ENCODE data around the gene PRRC2B. TPM values are rescaled to one million over a fixed set of nuclear protein-coding genes. Genes with fewer than 3 reads are reported as not detected.

PRRC2B gene
- total RNA-seq, 1 donor from 2014 or later: 190 TPM

- no peak for ATAC-seq
- peaks cover 96% of the 10 kb centered on the region for H3K36me3 ChIP-seq
Measured at GRCh38 chr9:131494296-131494870, 100.5 kb downstream of the PRRC2B start.

DNA sequence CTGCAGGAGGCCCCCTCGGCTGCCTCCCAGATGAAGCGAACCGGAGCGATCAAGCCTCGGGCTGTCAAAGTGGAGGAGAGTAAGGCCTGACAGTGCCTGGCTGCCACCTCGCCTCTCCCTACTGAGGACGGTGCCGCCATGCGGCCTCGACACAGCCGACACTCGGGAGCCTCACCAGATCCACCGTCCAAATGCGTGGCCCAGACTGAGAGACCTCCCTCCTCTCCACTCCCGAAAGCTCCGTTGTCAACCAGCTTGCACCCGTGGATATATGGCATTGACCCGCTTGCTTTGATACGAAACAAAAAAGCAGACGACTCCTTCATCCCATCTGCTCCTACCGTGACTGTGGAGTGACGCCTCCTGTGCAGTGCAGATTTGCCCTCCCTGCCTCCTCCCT is 101.9 kb downstream of the PRRC2B start:
- H3K4me1 ChIP-seq: no peaks in the 10 kb centered on the region
- DNase-seq (no peak), ATAC-seq (no peak)
- intact Hi-C loops (cut with DNase I): no loop called here
- no peak overlapping the region for H3K4me3 ChIP-seq
- H3K9me3 ChIP-seq: no peaks in the 10 kb centered on the region
- TF ChIP-seq, protein P1, sequence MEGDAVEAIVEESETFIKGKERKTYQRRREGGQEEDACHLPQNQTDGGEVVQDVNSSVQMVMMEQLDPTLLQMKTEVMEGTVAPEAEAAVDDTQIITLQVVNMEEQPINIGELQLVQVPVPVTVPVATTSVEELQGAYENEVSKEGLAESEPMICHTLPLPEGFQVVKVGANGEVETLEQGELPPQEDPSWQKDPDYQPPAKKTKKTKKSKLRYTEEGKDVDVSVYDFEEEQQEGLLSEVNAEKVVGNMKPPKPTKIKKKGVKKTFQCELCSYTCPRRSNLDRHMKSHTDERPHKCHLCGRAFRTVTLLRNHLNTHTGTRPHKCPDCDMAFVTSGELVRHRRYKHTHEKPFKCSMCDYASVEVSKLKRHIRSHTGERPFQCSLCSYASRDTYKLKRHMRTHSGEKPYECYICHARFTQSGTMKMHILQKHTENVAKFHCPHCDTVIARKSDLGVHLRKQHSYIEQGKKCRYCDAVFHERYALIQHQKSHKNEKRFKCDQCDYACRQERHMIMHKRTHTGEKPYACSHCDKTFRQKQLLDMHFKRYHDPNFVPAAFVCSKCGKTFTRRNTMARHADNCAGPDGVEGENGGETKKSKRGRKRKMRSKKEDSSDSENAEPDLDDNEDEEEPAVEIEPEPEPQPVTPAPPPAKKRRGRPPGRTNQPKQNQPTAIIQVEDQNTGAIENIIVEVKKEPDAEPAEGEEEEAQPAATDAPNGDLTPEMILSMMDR (IDR thresholded peaks at IDR 0.05): no peak
- peaks cover 87% of the 10 kb centered on the region for H3K36me3 ChIP-seq
- H3K27ac ChIP-seq: no peak overlapping the region
- no peaks in the 10 kb centered on the region for H3K27me3 ChIP-seq

More at GRCh38 chr9:131494296-131494870, 100.5 kb downstream of the PRRC2B start:
- no peak overlapping the region for H3K27ac ChIP-seq
- intact Hi-C loops (cut with DNase I): no loop called here
- DNase-seq: no peak
- no peaks in the 10 kb centered on the region for H3K27me3 ChIP-seq
- H3K9me3 ChIP-seq: no peaks in the 10 kb centered on the region
- no peak overlapping the region for H3K4me3 ChIP-seq
- TF ChIP-seq, protein P1 (IDR thresholded peaks at IDR 0.05): no peak
- H3K4me1 ChIP-seq: no peaks in the 10 kb centered on the region

- no peak overlapping the region for H3K27ac ChIP-seq
- no peaks in the 10 kb centered on the region for H3K27me3 ChIP-seq
- DNase-seq (no peak), ATAC-seq (no peak)
- peaks cover 75% of the 10 kb centered on the region for H3K36me3 ChIP-seq
- no peak overlapping the region for H3K4me3 ChIP-seq
- TF ChIP-seq, protein P1 (IDR thresholded peaks at IDR 0.05): no peak
- intact Hi-C loops (cut with DNase I): no loop called here
- H3K4me1 ChIP-seq: peaks cover 2% of the 10 kb centered on the region
- H3K9me3 ChIP-seq: no peaks in the 10 kb centered on the region
Measured at GRCh38 chr9:131496844-131497405, 103.0 kb downstream of the PRRC2B start.

GRCh38 chr9:131499254-131499767 is 105.4 kb downstream of the PRRC2B start:
- ATAC-seq (no peak), DNase-seq (no peak)
- TF ChIP-seq, protein P1 (IDR thresholded peaks at IDR 0.05): no peak
- Histone ChIP-seq H3K27me3 (no peaks in the 10 kb centered on the region), H3K9me3 (no peaks in the 10 kb centered on the region), H3K36me3 (peaks cover 52% of the 10 kb centered on the region), H3K27ac (no peak overlapping the region), H3K4me1 (peaks cover 15% of the 10 kb centered on the region), H3K4me3 (no peak overlapping the region)
- intact Hi-C loops (cut with DNase I): no loop called here

DNA sequence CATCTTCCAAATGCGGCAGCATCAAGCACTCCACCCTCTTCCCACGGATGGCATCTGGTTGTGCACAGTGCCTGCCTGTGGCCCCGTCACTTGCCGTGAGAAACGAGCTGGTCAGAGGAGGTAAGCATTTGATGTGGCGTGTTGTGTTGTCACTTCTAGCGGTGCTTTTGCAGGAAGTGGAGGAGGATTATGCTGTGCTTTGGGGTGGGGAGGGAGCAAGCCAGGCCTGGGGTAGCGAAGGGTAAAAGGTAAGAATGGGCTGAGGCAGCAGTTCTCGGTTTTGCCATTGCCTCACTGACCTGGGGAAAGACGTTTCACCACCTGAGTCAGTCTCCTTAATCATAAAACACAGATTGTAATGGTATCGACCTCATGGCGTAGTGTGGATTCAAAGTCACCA is 106.5 kb downstream of the PRRC2B start:
- no peak overlapping the region for H3K4me3 ChIP-seq
- no peaks in the 10 kb centered on the region for H3K27me3 ChIP-seq
- peaks cover 16% of the 10 kb centered on the region for H3K4me1 ChIP-seq
- DNase-seq (no peak), ATAC-seq (no peak)
- no peak overlapping the region for H3K27ac ChIP-seq
- no peaks in the 10 kb centered on the region for H3K9me3 ChIP-seq
- intact Hi-C loops (cut with DNase I): no loop called here
- peaks cover 42% of the 10 kb centered on the region for H3K36me3 ChIP-seq
- TF ChIP-seq, protein P1 (IDR thresholded peaks at IDR 0.05): no peak

Measured in upper lobe of right lung (tissue), 1 donor.